ENCODE measurements around the gene LIMS2. TPM values are rescaled to one million over a fixed set of nuclear protein-coding genes. Genes with fewer than 3 reads are reported as not detected.

LIMS2 gene
- polyA plus RNA-seq, 1 donor (not counting 4 experiments of a cell fraction or from before 2014, with no cell fraction given), result not detected

DNA sequence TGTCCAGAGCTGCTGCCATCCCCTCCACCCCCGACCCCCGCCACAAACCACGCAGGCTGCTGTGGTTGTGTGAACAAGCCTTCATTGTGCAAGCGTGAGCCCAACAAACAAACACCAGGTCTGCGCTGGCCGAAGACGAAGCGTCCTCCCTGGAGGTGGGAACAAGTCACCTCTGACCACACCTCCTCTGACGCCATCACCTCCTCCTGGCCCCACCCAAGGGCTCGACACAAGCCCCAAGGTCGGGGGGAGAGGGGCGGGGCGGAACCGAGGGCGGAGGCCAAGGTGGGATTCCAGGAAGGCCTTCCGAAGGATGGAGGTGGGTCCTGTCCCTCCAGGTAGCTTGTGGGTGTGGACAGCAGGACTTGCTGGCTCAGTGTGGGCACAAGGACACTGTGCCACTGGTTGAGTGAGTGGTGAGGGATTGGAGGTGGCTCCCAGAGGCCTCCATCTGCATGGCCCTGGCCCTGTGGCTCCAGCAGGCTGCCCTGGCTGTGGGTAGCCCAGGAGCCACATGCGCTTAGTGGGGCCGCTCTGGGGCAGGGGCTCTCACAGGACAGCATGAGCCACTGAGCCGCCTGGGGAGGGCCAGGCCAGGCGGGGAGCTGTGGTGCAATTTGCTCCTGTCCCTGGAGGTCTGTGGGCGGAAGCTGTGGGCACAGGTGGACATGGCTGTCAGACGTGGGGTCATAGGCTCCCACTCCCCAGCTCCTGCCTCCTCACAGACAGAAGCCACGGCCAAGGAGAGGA, 36.8 kb downstream of the LIMS2 start:
- no peak overlapping the region for H3K4me2 ChIP-seq (ENCODE audit: control insufficient read depth, extremely low read depth, insufficient read depth, low read depth, low read length)
- dilution Hi-C loops (cut with MboI; ENCODE audit: extremely low pct_ligation_motif_present, low sequenced_read_pairs), result no loop called here
- no peak for FAIRE-seq

DNA sequence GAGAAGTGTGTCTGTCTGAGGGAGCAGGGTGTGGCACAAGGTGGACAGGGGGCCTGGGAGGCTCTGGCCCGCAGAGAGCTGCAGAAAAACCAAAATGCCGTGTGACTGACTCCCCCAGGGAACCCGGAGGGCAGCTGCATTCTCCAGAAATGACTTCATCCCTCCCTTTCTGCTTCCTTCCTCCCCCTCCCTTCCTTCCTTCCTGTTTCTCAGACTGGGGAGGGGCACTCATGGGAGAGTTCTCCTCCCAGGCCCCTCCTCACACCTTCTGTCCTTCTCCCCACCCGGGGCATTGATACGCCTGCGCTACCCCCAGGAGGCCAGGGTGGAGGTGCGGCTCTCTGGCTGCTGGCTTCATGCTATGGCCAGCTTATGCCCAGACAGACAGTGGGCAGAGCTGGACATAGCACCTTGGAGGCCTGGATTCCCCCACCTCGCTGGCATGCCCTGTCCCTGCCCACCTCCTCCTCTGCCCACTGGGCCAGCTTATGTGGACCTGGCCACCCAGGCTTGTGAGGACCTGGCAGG, 37.5 kb downstream of the LIMS2 start:
- H3K36me3 ChIP-seq (ENCODE audit: control insufficient read depth in 2 of 2, extremely low read depth in 1 of 2, insufficient read depth in 2 of 2, low read length in 2 of 2), result no peaks in the 10 kb centered on the region
- H2AFZ ChIP-seq (ENCODE audit: control insufficient read depth, low read length), result peak overlapping the region; percentile 63
- H4K20me1 ChIP-seq (ENCODE audit: control insufficient read depth, extremely low read depth, insufficient read depth, low read length), result no peaks in the 10 kb centered on the region
- H3K9me3 ChIP-seq (ENCODE audit: control insufficient read depth, low read depth, low read length), result no peaks in the 10 kb centered on the region
- H3K4me1 ChIP-seq (ENCODE audit: control insufficient read depth, extremely low read depth, insufficient read depth, low read length), result peaks cover 12% of the 10 kb centered on the region
- no peaks in the 10 kb centered on the region for H3K79me2 ChIP-seq (ENCODE audit: control insufficient read depth, insufficient read depth, low read length)
- peak; percentile 94 for FAIRE-seq
- peak; percentile 75 for DNase-seq (ENCODE audit: low read depth, low spot score)
- no peaks in the 10 kb centered on the region for H3K27me3 ChIP-seq (ENCODE audit: control insufficient read depth, extremely low read depth, insufficient read depth, low read length)
- TF ChIP-seq EZH2 (IDR thresholded peaks at IDR 0.05; ENCODE audit: low read length), result no peak
- TF ChIP-seq, protein P1, sequence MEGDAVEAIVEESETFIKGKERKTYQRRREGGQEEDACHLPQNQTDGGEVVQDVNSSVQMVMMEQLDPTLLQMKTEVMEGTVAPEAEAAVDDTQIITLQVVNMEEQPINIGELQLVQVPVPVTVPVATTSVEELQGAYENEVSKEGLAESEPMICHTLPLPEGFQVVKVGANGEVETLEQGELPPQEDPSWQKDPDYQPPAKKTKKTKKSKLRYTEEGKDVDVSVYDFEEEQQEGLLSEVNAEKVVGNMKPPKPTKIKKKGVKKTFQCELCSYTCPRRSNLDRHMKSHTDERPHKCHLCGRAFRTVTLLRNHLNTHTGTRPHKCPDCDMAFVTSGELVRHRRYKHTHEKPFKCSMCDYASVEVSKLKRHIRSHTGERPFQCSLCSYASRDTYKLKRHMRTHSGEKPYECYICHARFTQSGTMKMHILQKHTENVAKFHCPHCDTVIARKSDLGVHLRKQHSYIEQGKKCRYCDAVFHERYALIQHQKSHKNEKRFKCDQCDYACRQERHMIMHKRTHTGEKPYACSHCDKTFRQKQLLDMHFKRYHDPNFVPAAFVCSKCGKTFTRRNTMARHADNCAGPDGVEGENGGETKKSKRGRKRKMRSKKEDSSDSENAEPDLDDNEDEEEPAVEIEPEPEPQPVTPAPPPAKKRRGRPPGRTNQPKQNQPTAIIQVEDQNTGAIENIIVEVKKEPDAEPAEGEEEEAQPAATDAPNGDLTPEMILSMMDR (optimal IDR thresholded peaks at IDR 0.05 in 1 of 3, IDR thresholded peaks at IDR 0.05 in 1 of 3, conservative IDR thresholded peaks at IDR 0.05 in 1 of 3; ENCODE audit: extremely low read depth in 1 of 3, insufficient read depth in 2 of 3, low read length in 3 of 3), result peak in 1 of 3 experiments; percentile 19
- dilution Hi-C loops (cut with MboI; ENCODE audit: extremely low pct_ligation_motif_present, low sequenced_read_pairs), result no loop called here
- peak overlapping the region; percentile 60 for H3K27ac ChIP-seq (ENCODE audit: control insufficient read depth, insufficient read depth, low read length)
- no peak overlapping the region for H3K9ac ChIP-seq (ENCODE audit: control insufficient read depth, extremely low read depth, insufficient read depth, low read length)
- no peak overlapping the region for H3K4me3 ChIP-seq (ENCODE audit: control insufficient read depth in 2 of 3, extremely low read depth in 1 of 3, insufficient read depth in 2 of 3, low read depth in 1 of 3, low read length in 3 of 3)
- H3K9me1 ChIP-seq (ENCODE audit: control insufficient read depth, extremely low read depth, insufficient read depth, low read length), result no peaks in the 10 kb centered on the region
- H3K4me2 ChIP-seq (ENCODE audit: control insufficient read depth, extremely low read depth, insufficient read depth, low read depth, low read length), result peak overlapping the region; percentile 15

More for the DNA sequence above, 36.8 kb downstream of the LIMS2 start:
- Histone ChIP-seq H3K27ac (ENCODE audit: control insufficient read depth, insufficient read depth, low read length) (no peak overlapping the region), H4K20me1 (ENCODE audit: control insufficient read depth, extremely low read depth, insufficient read depth, low read length) (no peaks in the 10 kb centered on the region), H3K4me1 (ENCODE audit: control insufficient read depth, extremely low read depth, insufficient read depth, low read length) (peaks cover 12% of the 10 kb centered on the region), H3K9me1 (ENCODE audit: control insufficient read depth, extremely low read depth, insufficient read depth, low read length) (no peaks in the 10 kb centered on the region), H3K9ac (ENCODE audit: control insufficient read depth, extremely low read depth, insufficient read depth, low read length) (no peak overlapping the region), H3K9me3 (ENCODE audit: control insufficient read depth, low read depth, low read length) (no peaks in the 10 kb centered on the region), H3K36me3 (ENCODE audit: control insufficient read depth in 2 of 2, extremely low read depth in 1 of 2, insufficient read depth in 2 of 2, low read length in 2 of 2) (no peaks in the 10 kb centered on the region), H3K27me3 (ENCODE audit: control insufficient read depth, extremely low read depth, insufficient read depth, low read length) (no peaks in the 10 kb centered on the region), H3K4me3 (ENCODE audit: control insufficient read depth in 2 of 3, extremely low read depth in 1 of 3, insufficient read depth in 2 of 3, low read depth in 1 of 3, low read length in 3 of 3) (no peak overlapping the region), H2AFZ (ENCODE audit: control insufficient read depth, low read length) (peak overlapping the region; percentile 63), H3K79me2 (ENCODE audit: control insufficient read depth, insufficient read depth, low read length) (no peaks in the 10 kb centered on the region)
- DNase-seq (ENCODE audit: low read depth, low spot score), result no peak
- TF ChIP-seq EZH2 (IDR thresholded peaks at IDR 0.05; ENCODE audit: low read length), result no peak
- TF ChIP-seq, protein P1 (optimal IDR thresholded peaks at IDR 0.05 in 1 of 3, IDR thresholded peaks at IDR 0.05 in 1 of 3, conservative IDR thresholded peaks at IDR 0.05 in 1 of 3; ENCODE audit: extremely low read depth in 1 of 3, insufficient read depth in 2 of 3, low read length in 3 of 3), result no peak
